NCI-H1105 (cell line): Measurements from ENCODE around the gene FARP1.
A peak's percentile ranks its signal among the peaks of the same experiment; 100 is the strongest.

Experiments used
- DNase-seq: peaks from one replicate; lab custom pipeline; 2025; lab: John Stamatoyannopoulos, UW

The FARP1 gene

DNA sequence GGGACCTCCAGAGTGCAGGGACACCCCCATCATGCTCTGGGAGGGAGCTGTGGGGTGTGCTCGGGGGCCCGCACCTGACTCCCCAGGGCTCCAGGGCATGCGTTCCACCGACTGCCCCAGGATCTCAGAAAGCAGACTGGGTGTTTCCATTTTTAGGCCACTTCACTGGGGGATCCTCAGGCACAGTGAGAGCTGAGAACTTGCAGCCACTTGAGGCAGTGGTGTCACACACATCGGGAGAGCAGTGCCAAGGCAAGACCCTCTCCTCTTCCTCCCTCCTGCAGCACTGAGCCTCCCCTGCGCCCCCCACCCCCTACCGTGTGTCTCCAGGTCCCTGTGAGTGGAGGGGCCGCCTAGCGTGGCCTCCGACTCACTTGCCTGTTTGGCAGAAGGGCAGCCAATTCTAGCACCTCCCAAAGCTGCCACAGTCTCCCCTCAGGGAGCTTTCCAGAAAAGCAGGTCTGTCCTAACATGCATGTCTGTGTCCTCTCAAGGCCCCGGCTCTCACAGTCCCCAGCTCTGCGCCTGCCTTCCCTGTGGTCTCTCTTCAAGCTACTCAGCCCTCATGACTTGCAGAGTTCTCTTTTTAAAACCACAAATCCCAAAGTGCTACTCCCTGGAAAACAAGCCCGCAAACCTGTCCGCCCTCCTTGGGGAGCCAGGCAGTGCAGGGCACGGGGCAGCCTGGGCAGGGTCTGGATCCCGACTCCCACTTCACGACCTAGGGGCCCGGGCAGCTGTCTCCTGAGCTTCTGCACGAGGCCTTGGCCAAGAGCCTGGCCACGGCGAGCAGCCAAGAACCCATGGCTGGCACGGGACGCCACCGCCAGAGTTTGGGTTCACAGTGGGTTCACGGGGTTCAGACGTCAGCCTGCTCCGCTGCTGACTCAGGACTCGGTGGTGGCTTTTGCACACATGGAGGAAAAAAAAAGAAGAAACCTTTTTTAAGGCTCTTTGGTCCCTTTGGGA is 339.9 kb downstream of the FARP1 start:
- no peak for DNase-seq

DNA sequence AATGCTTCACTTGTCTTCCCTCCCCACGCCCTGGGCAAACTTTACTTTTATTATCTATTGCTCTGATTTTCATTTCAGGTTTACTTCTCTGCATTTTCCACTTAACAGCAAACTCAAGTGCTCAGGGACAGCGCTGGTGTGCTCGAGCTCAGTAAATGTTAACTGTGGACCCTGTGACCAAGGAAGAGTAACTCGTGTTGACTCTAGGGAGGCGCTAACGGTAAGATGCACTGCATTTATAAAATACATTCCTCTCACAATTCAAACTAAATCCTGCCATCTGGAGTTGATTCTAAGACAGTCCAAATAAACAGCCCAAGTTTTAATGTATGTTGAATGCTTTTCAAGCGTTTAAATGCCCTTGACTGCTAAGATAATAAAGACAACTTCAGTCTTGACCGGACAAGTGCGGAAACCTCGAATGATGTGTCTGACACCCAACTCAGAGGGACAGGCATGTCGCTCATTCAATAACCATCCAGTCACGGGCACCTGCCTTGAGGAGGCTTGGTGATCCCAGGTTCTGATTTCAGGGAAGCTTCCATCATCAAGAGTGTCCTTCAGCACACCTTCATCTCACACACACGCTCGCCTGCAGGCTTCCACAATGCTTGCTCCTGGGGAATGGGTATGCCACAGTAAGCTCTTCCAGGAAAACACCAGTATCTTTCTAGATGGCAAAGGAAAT is 340.9 kb downstream of the FARP1 start:
- DNase-seq = no peak

DNA sequence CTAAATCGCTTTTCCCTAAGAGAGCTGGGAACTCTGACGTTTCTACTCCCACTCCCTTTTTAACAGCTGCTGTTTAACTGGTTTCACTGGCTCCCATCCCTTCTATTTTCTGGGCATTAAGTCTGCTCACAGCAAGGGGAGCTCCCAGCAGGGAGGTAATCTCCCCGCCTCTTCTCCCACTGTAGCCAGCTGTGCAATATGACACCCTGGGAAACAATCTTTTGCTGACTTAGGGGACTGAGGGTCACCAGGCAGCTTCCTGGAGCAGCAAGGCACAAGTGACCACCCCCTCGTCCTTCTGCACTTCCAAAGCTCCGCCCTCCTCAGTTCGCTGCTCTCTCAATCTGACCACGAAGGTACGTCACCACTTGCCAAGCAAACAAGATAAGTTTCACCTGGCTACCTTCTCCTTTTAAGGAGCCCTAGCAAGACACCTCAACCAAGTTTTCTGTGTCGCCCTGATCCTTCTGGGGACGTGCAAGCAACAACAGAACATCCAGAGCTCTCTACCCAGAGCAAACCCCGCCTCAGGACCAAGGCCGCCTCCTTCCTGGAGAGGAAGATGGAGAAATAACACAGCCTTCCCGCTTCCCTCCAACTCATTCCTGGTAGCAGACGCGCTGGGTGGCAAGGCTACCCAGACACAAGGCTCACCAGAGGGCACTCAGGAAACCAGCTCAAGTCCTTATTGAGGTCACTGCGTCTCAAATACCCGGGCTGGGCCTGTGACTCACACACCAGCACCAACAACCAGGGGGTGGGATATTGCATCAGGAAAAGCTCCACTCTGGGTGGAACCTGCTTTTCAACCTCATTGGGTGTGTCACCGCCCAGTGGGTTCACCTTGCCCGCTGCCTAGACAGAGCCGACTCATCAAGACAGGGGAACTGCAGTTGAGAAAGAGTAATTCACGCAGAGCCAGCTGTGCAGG is 341.7 kb downstream of the FARP1 start:
- DNase-seq = peak; percentile 23

- no peak for DNase-seq
Observed at GRCh38 chr13:98485561-98485960, 342.7 kb downstream of the FARP1 start.

- DNase-seq = no peak
Observed at GRCh38 chr13:98486412-98486811, 343.5 kb downstream of the FARP1 start.

GRCh38 chr13:98487016-98487415 is 344.1 kb downstream of the FARP1 start:
- DNase-seq = no peak

- no peak for DNase-seq
Observed at GRCh38 chr13:98487522-98487921, 344.6 kb downstream of the FARP1 start.

DNA sequence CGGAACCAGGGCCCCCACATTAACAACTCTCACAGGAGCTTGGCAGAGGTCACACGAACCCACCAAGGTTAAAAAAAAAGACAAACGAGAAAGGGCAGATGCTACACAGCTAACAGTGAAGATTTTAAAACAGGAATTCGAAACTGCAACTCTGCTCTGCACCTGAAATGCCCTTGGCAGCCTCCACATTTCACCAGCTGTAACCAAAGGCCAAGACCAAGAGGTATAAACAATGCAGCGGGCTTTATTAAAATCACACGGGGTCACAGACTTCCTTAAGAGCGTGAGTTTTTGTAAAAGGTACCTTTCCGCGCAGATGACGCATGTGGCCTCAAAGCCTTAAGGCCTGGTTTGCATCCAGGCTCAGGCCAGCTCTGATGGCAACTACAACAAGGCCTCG is 345.8 kb downstream of the FARP1 start:
- DNase-seq = no peak

DNA sequence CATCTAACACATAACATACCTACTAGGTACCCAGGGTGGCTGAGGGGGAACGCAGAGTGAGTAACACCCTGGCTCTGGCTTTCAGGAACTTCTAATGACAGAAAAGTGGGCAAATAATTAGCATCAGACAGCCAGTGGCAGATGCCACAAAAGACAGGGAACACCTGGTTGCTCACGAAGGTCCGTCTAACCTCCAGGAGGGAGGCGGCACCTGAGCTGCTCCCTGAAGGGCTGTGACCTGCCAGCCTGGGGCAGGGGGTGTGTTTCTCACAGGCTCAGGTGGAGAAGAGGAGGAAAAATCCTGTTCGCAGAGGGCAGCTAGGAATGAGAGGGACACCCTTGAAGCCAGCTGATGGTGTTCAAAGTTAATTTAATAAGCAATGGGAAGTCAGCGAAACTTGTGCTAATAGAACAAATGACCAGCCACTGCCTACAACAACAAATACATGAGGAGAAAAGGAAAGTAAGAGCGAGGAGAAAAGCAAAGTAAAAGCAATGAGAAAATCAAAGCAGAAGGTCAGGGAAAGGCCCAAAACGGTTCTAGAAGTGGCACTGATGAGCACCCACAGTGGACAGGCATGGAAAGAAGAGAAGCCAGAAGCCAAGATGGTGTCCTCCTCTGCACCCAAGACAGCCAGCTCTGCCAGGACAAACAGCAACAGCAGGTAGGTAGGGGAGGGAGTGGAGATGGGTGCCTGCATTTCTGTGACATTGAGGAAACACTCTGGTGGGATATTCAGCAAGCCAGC is 346.7 kb downstream of the FARP1 start:
- no peak for DNase-seq

GRCh38 chr13:98490195-98490836 is 347.4 kb downstream of the FARP1 start:
- no peak for DNase-seq

- DNase-seq = no peak
Observed at GRCh38 chr13:98490866-98491265, 348.0 kb downstream of the FARP1 start.

DNA sequence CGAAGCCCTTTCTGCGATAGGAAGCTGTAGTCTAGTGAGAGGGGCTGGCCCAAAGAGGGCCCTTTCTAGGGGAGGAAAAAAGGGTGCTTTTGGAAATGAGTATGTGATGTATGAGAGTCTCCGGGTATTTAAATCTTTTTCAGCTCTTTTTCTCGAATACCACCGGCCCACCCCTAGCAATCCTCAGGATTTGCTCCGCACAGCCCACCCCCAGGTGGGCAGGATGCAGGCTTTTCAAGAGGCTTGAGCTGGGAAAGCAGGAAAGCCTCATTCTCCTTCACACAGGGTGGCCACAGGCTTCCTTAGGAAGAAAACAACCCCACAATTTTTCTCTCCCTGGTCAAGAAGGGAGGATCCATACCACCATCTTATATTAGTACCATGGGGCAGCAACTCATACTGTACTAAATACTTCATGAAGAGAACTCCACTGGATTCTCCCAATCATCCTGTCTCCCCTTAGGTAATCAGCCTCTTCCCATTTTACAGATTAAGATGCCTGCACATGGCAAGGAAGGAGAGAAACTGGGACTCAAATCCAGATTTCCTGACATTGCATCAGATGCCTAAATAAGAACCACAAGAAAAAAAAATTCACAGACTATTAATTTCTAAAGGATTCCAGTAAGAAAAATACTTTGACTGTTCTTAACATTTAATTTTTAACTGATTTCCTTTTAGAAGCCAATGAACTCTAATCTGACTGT is 349.6 kb downstream of the FARP1 start:
- DNase-seq = no peak

- no peak for DNase-seq
Observed at GRCh38 chr13:98493042-98493712, 350.3 kb downstream of the FARP1 start.

DNA sequence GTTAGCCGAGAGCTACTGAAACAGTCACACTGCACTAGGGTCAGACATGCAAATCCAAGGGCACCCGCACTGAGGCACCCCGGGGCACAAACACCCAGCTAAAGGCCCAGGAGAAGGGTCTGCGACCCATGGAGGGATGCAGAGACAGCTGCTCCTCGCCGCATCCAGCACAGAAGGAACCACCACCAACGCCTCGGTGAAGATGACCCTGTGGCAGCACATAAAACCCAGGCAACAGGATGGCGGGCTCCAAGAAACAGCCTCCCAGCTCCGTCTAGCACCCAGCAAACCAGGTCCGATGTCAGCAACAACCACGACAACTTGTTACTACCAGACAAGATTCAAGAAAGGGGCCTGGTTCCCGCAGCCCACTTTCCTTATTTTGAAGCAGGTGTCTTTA is 351.9 kb downstream of the FARP1 start:
- DNase-seq = no peak

DNA sequence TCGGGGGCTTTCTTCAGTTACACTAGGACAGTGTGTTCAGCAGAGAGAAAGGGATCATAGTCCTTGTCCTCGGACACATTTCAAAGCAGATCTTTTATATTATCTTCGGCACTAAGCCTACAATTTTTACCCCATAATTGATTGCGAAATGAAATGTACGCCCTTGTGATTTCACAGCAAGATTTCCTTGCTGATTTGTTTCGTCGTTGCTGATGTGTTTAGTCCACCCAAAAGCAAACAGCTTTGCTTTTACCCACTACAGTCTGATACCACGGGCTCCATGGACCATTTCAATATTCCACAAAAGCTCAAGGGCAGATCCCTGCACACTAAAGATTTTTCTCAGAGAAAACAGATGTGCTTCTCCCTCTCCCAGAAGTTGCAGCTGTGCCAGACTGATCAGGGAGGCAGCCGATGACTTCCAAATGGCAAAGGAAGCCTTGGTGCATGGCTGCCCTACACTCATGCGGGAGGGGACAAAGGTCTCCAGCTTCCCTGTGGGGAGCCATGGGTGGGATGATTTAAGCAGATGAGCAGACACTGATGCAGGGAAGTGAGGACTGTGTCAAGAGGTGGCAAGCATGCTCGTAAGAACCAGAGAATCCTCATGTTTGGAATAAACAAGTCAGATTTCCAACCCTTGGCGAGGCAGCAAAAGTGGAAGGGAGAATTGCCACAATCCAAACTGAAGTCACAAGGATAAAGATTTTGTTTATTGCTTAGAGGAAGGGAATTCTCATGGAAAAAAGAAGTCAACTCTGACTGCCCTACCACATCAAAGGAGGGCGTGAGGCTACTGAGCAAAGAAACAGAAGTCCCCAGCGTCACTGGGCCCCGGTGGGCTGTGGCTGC is 353.0 kb downstream of the FARP1 start:
- DNase-seq = no peak

DNA sequence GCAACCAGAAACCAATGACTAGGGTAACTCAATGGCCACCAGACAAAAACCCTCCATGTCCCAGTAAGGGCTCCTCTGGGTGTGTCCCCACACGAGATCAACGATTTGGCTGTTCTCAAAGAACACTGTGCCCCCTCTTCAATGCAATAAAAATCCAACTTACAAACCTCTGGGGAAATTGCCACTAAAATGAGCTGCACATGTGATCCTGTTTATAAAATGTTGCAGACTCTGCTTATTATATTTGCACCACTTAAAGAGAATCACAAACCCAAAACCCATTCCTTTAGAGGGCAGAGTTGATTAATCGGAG is 353.5 kb downstream of the FARP1 start:
- DNase-seq = no peak

DNA sequence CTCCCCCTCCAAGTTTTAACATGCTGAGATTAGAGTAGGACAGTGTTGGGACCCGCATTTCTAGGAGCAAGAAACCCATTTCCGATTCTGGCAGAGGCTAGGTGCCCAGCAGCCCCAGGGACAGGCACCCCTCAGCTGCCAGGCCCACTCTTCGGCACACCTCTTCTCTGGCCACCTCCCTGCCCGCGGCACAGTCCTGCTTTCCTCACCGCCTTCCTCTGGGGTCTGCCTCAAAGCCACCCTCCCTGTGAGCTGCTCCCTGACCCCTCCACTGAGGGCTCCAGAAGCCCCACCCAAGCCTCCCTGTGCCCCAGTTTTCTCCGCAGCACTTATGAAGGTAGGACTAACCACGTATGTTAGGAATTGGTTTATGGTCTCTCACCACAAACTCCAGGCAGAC is 354.1 kb downstream of the FARP1 start:
- DNase-seq = no peak

DNA sequence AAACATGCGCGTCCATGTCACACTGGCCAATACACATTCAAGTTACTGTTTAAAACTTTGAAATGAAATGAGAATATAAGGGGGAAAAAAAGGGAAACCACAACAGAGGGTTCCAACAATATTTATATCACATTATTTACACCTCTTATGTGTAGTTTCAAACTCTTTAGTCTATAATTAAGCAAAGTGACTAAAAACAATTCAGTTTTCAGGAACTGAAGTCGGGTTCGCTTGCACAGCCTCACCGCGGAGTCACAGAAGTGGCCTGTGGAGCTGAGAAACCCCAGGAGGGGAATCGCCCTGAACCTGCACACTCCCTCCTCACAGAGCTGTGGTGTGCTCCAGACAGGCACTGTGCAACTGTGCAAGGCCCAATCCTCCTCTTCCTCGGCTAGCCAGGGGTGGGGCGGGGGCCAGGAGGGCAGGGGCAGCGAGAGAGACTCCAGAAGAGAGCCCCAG is 358.1 kb downstream of the FARP1 start:
- DNase-seq = no peak
